GM12872 (cell line): ENCODE measurements around the gene OR1N1.

Experiments
- CTCF ChIP-seq: IDR thresholded peaks from 3 replicates; pipeline ENCODE4 v1.5.1; 2011; ENCODE audit warnings: low read depth, mild to moderate bottlenecking, low read length, moderate library complexity; ENCODE audit not compliant: insufficient read depth

OR1N1 gene

GRCh38 chr9:122546196-122546595 lies 19.1 kb upstream of the OR1N1 start:
- no peak for TF ChIP-seq CTCF

- TF ChIP-seq CTCF: no peak
Measured at GRCh38 chr9:122538757-122539156, 11.7 kb upstream of the OR1N1 start.

- no peak for TF ChIP-seq CTCF
Measured at GRCh38 chr9:122536134-122536533, 9.0 kb upstream of the OR1N1 start.

GRCh38 chr9:122526602-122527001 lies 491 bp downstream of the OR1N1 start:
- TF ChIP-seq CTCF: no peak

- no peak for TF ChIP-seq CTCF
Measured at GRCh38 chr9:122519376-122519775, 7.7 kb downstream of the OR1N1 start.

DNA sequence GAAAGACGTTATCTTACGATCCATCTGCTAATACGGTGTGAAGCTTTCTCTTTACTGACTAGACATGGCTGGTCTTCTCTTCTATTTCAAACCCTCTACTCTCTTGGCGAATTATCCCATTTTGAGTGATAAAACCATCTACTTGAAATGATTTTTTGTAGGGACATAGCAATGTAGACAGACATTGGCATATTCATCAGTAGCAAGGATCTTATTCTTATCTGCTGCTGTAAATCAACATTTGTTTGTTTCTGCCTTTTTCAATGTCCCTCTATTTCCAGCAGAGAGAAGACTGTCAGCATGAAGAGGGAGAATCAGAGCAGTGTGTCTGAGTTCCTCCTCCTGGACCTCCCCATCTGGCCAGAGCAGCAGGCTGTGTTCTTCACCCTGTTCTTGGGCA lies 8.3 kb downstream of the OR1N1 start, which contains the start of gene OR1J4:
Gene OR1J4, plus strand, starts transcription at position 301 of the 400 bp plus-strand sequence. Its CDS starts 0 bp downstream, at position 301.
- TF ChIP-seq CTCF: no peak

GRCh38 chr9:122518226-122518625 lies 8.9 kb downstream of the OR1N1 start:
- TF ChIP-seq CTCF: no peak

GRCh38 chr9:122510502-122510901 lies 16.6 kb downstream of the OR1N1 start, which contains the start of gene OR1J2:
OR1J2 (plus strand) TSS chr9:122510802; CDS start chr9:122510802, 0 bp downstream.
- no peak for TF ChIP-seq CTCF
